Pancreas (tissue), 10 donors: Measurements from ENCODE around the gene RPL36AL. TPM values are rescaled to one million over a fixed set of nuclear protein-coding genes. Genes with fewer than 3 reads are reported as not detected.
"Not testable (repeated sequence)": the region's sequence is repeated elsewhere in the genome, so short reads cannot be mapped to it uniquely, and the experiment has no call there.

Experiments used
- ATAC-seq, 4 donors: fragments of 200-7000 bp; cut with Tn5 transposase; one replicate each; pipeline versions ENCODE4 v1.8.0 to v1.9.1; 2020; ENCODE audit warnings: mild to moderate bottlenecking in 4 of 4, moderate library complexity in 4 of 4
- DNase-seq, 6 donors: peaks; one replicate each; pipeline ENCODE4 v3.0.0-alpha.2; 2020
- FAIRE-seq: peaks from 2 replicates; lab custom pipeline; 2012; peaks lifted over from hg19 to GRCh38; lab: Jason Lieb, UNC
- H3K27ac ChIP-seq, 4 donors: fragments of 200-600 bp; sonication (generic); 1 replicate in 3 of 4; 2 replicates in 1 of 4; pipeline versions ENCODE4 v1.5.0 to v1.8.0; 2020
- H3K27me3 ChIP-seq, 4 donors: fragments of 200-600 bp; one replicate each; pipeline ENCODE4 v1.8.0; 2021
- H3K36me3 ChIP-seq, 3 donors: fragments of 200-600 bp; sonication (generic) in 1 of 3; one replicate each; pipeline versions ENCODE4 v1.5.0 to v1.8.0; 2020 to 2021
- H3K4me1 ChIP-seq, 3 donors: fragments of 200-600 bp; one replicate each; pipeline ENCODE4 v1.8.0; 2021
- H3K4me3 ChIP-seq, 4 donors: fragments of 200-600 bp; sonication (generic) in 2 of 4; one replicate each; pipeline versions ENCODE4 v1.5.0 to v1.8.0; 2020 to 2021
- H3K9me3 ChIP-seq, 4 donors: fragments of 200-600 bp; one replicate each; pipeline ENCODE4 v1.8.0; 2021
- WGBS, 2 donors: extraction: QIAGEN DNeasy Blood & Tissue Kit; methylation state at CpG; one replicate each; pipeline ENCODE4 v1.1.7; 2013; 5-methylcytosine and 5-hydroxymethylcytosine counted together
- intact Hi-C, 3 donors: fragments of 100-400 bp; cut with DNase I; formaldehyde crosslinking; loops; one replicate each; pipeline versions ENCODE4 v1.11.1 to v1.14.2; 2022
- polyA plus RNA-seq, 2 donors: library from polyadenylated mRNA; stranded (reverse); fragments of 200-250 nt; gene quantifications; one replicate each; pipeline ENCODE4 v1.2.3, GENCODE V29; 2013
- total RNA-seq, 6 donors: library from RNA; stranded (reverse); fragmentation: NEBNext Ultra II Directional in 4 of 6; extraction: Animal tissue kit (Norgen Biotek cat#: 25700) in 4 of 6; gene quantifications; one replicate each; pipeline versions ENCODE4 v1.2.1 to v1.2.4, GENCODE V29; 2021 to 2023
- TF ChIP-seq, protein P1 (sequence below), 4 donors: fragments of 200-600 bp; sonication (generic) in 3 of 4; IDR thresholded peaks; one replicate each; pipeline versions ENCODE4 v1.5.0 to v1.8.0; 2021; ENCODE audit warnings: antibody characterized with exemption in 4 of 4
- donor health status: healthy with polysubstance abuse.
- donor health status: DM: no; HTN: no; CAD: no; lungs with moderate emphysema.
- donor health status: DM: no; HTN: no; CAD: no.
- donor health status: control.
- donor health status: control.
- donor health status: Bipolar disorder and iron deficiency.
- donor health status: DM: yes; HTN: yes; CAD: no.
- donor health status: DM: no; HTN: no; CAD: no.
- donor health status: DM: no; HTN: no; CAD: no.
- donor health status: DM: yes; HTN: yes; CAD: no.

Gene RPL36AL
- total and polyA plus RNA-seq, 8 donors = 81.3 to 388 (median 146) TPM

DNA sequence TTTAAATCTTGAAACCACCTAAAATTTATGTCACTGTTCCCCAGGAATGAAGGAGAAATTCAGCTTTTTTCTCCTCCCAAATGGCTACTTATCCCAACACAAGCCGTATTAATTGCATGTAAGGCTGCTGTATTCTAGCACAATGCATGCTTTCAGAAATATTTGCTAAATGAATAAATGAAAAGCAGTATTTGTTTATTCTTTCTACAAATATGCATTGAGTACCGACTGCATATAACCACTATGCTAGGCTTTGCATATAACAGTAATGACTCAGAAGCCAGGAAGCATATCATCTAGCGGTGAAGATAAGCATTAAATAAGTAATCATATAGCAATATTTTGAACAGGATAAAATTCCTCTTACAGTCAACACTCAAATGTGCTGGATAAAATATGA lies 27.4 kb downstream of the RPL36AL start:
- Histone ChIP-seq H3K4me1 (peaks cover 0 to 4% (median 0%) of the 10 kb centered on the region in 3 donors), H3K27ac (no peak overlapping the region), H3K4me3 (no peak overlapping the region), H3K27me3 (no peaks in the 10 kb centered on the region), H3K9me3 (no peaks in the 10 kb centered on the region), H3K36me3 (no peaks in the 10 kb centered on the region)
- FAIRE-seq = no peak
- DNase-seq = no peak
- TF ChIP-seq, protein P1, sequence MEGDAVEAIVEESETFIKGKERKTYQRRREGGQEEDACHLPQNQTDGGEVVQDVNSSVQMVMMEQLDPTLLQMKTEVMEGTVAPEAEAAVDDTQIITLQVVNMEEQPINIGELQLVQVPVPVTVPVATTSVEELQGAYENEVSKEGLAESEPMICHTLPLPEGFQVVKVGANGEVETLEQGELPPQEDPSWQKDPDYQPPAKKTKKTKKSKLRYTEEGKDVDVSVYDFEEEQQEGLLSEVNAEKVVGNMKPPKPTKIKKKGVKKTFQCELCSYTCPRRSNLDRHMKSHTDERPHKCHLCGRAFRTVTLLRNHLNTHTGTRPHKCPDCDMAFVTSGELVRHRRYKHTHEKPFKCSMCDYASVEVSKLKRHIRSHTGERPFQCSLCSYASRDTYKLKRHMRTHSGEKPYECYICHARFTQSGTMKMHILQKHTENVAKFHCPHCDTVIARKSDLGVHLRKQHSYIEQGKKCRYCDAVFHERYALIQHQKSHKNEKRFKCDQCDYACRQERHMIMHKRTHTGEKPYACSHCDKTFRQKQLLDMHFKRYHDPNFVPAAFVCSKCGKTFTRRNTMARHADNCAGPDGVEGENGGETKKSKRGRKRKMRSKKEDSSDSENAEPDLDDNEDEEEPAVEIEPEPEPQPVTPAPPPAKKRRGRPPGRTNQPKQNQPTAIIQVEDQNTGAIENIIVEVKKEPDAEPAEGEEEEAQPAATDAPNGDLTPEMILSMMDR (IDR thresholded peaks at IDR 0.05) = no peak
- intact Hi-C loops = no loop called here
- ATAC-seq = no peak
- WGBS, 2 donors = 82 to 83% methylated on average over 3 of the region's 3 CpGs

DNA sequence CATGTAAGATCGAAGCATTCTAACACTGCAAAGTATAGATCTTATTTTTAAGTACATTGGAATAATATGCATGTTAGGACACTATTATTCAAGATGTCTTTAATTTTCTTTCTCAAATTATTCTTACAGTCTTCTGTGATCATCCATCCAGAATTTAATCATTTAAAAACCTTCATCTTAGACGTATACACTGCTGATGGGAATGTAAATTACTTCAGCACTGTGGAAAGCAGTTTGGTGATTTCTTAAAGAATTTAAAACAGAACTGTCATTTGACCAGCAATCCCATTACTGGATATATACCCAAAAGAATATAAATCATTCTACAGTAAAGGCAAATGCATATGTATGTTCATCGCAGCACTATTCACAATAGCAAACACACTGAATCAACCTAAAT lies 31.0 kb downstream of the RPL36AL start:
- ATAC-seq (no peak), DNase-seq (no peak), FAIRE-seq (no peak)
- 90 to 93% methylated on average over 3 of the region's 3 CpGs for WGBS, 2 donors
- peaks cover 0 to 5% (median 4%) of the 10 kb centered on the region in 3 donors for H3K4me1 ChIP-seq
- peaks cover 0 to under 1% (median 0%) of the 10 kb centered on the region in 3 donors for H3K36me3 ChIP-seq
- no peak overlapping the region for H3K27ac ChIP-seq
- no peak overlapping the region for H3K4me3 ChIP-seq
- intact Hi-C loops = no loop called here
- TF ChIP-seq, protein P1 (IDR thresholded peaks at IDR 0.05) = no peak
- H3K9me3 ChIP-seq = no peaks in the 10 kb centered on the region
- no peaks in the 10 kb centered on the region for H3K27me3 ChIP-seq

DNA sequence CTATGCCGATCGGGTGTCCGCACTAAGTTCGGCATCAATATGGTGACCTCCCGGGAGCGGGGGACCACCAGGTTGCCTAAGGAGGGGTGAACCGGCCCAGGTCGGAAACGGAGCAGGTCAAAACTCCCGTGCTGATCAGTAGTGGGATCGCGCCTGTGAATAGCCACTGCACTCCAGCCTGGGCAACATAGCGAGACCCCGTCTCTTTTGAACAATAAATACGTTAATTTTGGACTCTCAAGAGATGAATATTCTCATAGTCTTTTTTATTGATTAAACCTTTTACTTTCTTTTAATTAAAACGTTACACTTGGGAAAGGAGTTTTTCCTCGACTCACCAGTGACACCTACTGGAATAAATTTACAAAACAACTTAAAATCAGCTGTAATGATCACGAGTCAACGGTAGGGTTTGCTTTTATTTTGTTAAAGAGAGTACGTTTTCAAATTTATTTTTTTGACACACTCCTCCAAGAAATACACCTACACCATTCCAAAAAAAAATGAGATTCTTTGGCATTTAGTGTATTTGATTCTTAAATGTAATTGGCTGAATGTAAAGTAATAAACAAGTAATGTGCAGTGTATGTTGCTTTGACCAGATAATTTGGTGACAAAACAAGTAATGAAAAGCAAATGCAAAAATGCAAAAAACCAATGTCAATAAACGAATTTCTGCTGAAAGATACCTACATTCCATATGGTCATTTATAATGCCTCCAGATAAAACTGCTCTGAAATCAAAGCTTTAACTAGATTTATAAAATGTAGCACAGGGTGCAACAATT lies 33.6 kb downstream of the RPL36AL start:
- no peaks in the 10 kb centered on the region for H3K9me3 ChIP-seq
- ATAC-seq = peak; percentile 37 to 72 (median 66)
- 1% methylated on average over 11 to 12 of the region's 21 CpGs for WGBS, 2 donors
- FAIRE-seq = peak; percentile 82
- H3K36me3 ChIP-seq = peaks cover 0 to 19% (median 0%) of the 10 kb centered on the region in 3 donors
- TF ChIP-seq, protein P1 (IDR thresholded peaks at IDR 0.05) = peak; percentile 59 to 76 (median 66)
- peak overlapping the region in 3 of 4 donors; percentile 57 to 95 (median 83) for H3K4me3 ChIP-seq
- intact Hi-C loops = no loop called here
- no peaks in the 10 kb centered on the region for H3K27me3 ChIP-seq
- peaks cover 0 to 19% (median 13%) of the 10 kb centered on the region in 3 donors for H3K4me1 ChIP-seq
- DNase-seq = peak in 2 of 6 donors; percentile 32 to 51
- peak overlapping the region; percentile 86 to 95 (median 93) for H3K27ac ChIP-seq

DNA sequence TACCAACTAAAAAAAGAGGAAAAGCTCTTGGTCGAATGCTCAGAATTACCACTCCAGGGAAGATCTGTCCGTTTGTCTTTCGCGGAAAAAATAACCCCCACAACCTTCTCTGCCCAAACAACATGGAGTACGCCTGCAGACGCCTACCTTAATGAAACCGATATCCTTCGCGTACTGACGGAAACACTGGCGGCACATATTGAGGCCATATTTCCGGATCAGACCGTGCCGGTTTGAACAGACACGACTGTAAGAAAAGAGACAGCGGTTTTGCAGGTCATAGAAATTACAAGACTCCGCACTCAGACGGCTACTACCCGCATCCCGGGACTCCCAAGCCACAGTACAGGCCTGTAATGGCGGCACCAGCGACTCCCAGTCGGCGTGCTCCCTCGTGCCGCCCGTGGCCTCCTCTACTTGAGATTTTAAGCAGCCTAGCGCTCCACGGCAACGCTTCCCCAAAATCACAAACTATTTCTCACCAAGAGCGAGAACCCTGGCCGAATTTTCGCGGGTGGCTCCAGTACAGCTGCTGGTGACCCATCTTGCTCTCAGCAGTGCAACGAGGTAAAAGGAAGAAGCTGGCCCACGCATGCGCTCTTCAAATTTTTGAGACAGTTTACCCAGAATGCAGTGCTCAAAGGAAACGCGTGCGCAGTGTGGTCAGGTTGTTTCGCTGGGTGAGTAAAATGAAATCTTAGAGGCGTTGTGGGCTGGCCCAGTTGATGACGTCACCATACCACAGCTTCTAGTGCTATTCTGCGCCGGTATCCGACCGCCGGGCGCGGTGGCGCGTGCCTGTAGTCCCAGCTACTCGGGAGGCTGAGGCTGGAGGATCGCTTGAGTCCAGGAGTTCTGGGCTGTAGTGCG lies 34.4 kb downstream of the RPL36AL start, which contains the start of gene RPS29:
Gene RPS29 (minus strand): TSS at position 578 of the 870 bp plus-strand sequence. CDS start 34 bp downstream, at position 544.
- DNase-seq = peak; percentile 95 to 99 (median 97)
- peak within 1 kb of the TSS; percentile 57 to 96 (median 89) for H3K4me3 ChIP-seq
- ATAC-seq = peak; percentile 91 to 96 (median 92)
- H3K9me3 ChIP-seq = no peaks in the 10 kb centered on the region
- peaks cover 0 to 19% (median 0%) of the 10 kb centered on the region in 3 donors for H3K36me3 ChIP-seq
- WGBS, 2 donors = 0% methylated on average over 54 to 55 of the region's 55 CpGs
- TF ChIP-seq, protein P1 (IDR thresholded peaks at IDR 0.05) = no peak
- intact Hi-C loops = no loop called here
- FAIRE-seq = peak; percentile 47
- no peaks in the 10 kb centered on the region for H3K27me3 ChIP-seq
- peak within 1 kb of the TSS; percentile 86 to 95 (median 93) for H3K27ac ChIP-seq
- peaks cover 0 to 19% (median 13%) of the 10 kb centered on the region in 3 donors for H3K4me1 ChIP-seq

DNA sequence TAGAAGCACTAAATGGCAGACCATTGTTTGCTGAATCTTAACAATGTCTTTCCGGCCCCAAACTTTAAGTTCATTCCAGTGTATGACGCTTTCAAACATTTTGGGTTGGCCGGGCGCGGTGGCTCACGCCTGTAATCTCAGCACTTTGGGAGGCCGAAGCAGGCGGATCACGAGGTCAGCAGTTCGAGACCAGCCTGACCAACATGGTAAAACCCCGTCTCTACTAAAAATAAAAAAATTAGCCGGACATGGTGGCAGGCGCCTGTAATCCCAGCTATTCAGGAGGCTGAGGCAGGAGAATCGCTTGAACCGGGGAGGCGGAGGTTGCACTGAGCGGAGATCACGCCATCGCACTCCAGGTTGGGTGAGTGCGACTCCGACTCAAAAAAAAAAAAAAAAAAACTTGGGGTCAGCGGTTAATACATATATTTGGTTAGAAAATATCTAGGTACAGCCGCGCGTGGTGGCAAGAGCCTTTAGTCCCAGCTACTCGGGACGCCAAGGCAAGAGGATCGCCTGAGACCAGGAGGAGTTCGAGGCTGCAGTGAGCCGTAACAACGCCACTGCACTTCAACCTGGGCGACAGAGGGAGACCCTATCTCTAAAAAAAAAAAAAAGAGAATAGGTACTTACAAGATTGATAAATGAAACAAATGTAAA lies 35.3 kb downstream of the RPL36AL start:
- peak overlapping the region; percentile 57 to 96 (median 89) for H3K4me3 ChIP-seq
- H3K9me3 ChIP-seq, FAIRE-seq, H3K27ac ChIP-seq, intact Hi-C loops, H3K27me3 ChIP-seq, DNase-seq, ATAC-seq: not testable (repeated sequence)
- WGBS, 2 donors = 11 to 14% methylated on average over 32 of the region's 32 CpGs
- peaks cover 0 to 19% (median 0%) of the 10 kb centered on the region in 3 donors for H3K36me3 ChIP-seq
- H3K4me1 ChIP-seq = peaks cover 0 to 19% (median 13%) of the 10 kb centered on the region in 3 donors
